Common myeloid progenitor, CD34-positive (primary cell): Measurements from ENCODE around the gene SPACA7.

ENCODE experiments used
- CTCF ChIA-PET: fragments of 350-600 bp; sonication (Branson Sonifier 250); formaldehyde crosslinking; loops from one replicate; lab custom pipeline; 2021; ENCODE audit warnings: antibody characterized with exemption; lab: Charles Lee
- POLR2A ChIA-PET: fragments of 350-600 bp; sonication (Branson Sonifier 250); formaldehyde crosslinking; loops from one replicate; lab custom pipeline; 2021; ENCODE audit warnings: antibody characterized with exemption; lab: Charles Lee
- DNase-seq, 3 donors: peaks; one replicate each; pipeline versions ENCODE4 v3.0.0 to v3.0.0-alpha.2; 2013
- H3K27ac ChIP-seq, 2 experiments: 1 replicate in 1 of 2; 2 replicates in 1 of 2; pipeline ENCODE4 v1.7.0; 2013; ENCODE audit warnings: inconsistent platforms in 2 of 2, low read length in 2 of 2, mild to moderate bottlenecking in 2 of 2, low read depth in 1 of 2, moderate library complexity in 1 of 2; ENCODE audit not compliant: severe bottlenecking in 2 of 2, insufficient read depth in 1 of 2, poor library complexity in 1 of 2
- H3K27me3 ChIP-seq, 5 experiments: replicated peaks in 2 of 5; 1 replicate in 3 of 5; 2 replicates in 2 of 5; pipeline versions ENCODE4 v1.6.1 to v1.7.0; 2013; ENCODE audit warnings: low read length in 4 of 5, mild to moderate bottlenecking in 2 of 5, moderate library complexity in 2 of 5, inconsistent platforms in 1 of 5; ENCODE audit not compliant: insufficient read depth in 5 of 5, control insufficient read depth in 4 of 5
- H3K36me3 ChIP-seq, 4 experiments: 1 replicate in 2 of 4; 2 replicates in 2 of 4; pipeline versions ENCODE4 v1.6.1 to v1.7.0; 2013; ENCODE audit warnings: low read length in 3 of 4, control low read depth in 1 of 4, mild to moderate bottlenecking in 1 of 4; ENCODE audit not compliant: control insufficient read depth in 4 of 4, insufficient read depth in 4 of 4
- H3K4me1 ChIP-seq, 4 experiments: 1 replicate in 3 of 4; 2 replicates in 1 of 4; pipeline versions ENCODE4 v1.6.1 to v1.7.1; 2013; ENCODE audit warnings: low read length in 3 of 4, mild to moderate bottlenecking in 3 of 4, control low read depth in 1 of 4, inconsistent platforms in 1 of 4, moderate library complexity in 1 of 4; ENCODE audit not compliant: control insufficient read depth in 4 of 4, insufficient read depth in 4 of 4; ENCODE audit errors: control extremely low read depth in 1 of 4
- H3K4me3 ChIP-seq, 7 experiments: 1 replicate in 4 of 7; 2 replicates in 3 of 7; pipeline versions ENCODE4 v1.5.1 to v1.7.0; 2013; ENCODE audit warnings: mild to moderate bottlenecking in 7 of 7, low read length in 6 of 7, moderate library complexity in 6 of 7, inconsistent platforms in 2 of 7, low read depth in 2 of 7, control low read depth in 1 of 7; ENCODE audit not compliant: insufficient read depth in 4 of 7, control insufficient read depth in 1 of 7; ENCODE audit errors: extremely low read depth in 1 of 7
- H3K9me3 ChIP-seq, 5 experiments: 1 replicate in 4 of 5; 2 replicates in 1 of 5; pipeline versions ENCODE4 v1.6.1 to v1.7.1; 2013; ENCODE audit warnings: low read length in 4 of 5, mild to moderate bottlenecking in 2 of 5, inconsistent platforms in 1 of 5, low read depth in 1 of 5, moderate library complexity in 1 of 5; ENCODE audit not compliant: control insufficient read depth in 4 of 5, insufficient read depth in 2 of 5; ENCODE audit errors: control extremely low read depth in 1 of 5
- WGBS: methylation state at CpG from one replicate; pipeline ENCODE4 v1.1.5; 2013; ENCODE audit not compliant: insufficient coverage; 5-methylcytosine and 5-hydroxymethylcytosine counted together

Gene SPACA7

GRCh38 chr13:112331675-112332074 lies 44.5 kb upstream of the SPACA7 start:
- peaks cover 0 to 88% (median 23%) of the 10 kb centered on the region in 5 experiments for H3K27me3 ChIP-seq
- CTCF ChIA-PET = no interaction called here
- H3K27ac ChIP-seq = no peak overlapping the region
- no peaks in the 10 kb centered on the region for H3K4me1 ChIP-seq
- no peaks in the 10 kb centered on the region for H3K36me3 ChIP-seq
- DNase-seq = no peak
- 4% methylated on average over 19 of the region's 20 CpGs for WGBS
- no peak overlapping the region for H3K4me3 ChIP-seq
- peaks cover 0 to 9% (median 3%) of the 10 kb centered on the region in 5 experiments for H3K9me3 ChIP-seq
- POLR2A ChIA-PET = no interaction called here

DNA sequence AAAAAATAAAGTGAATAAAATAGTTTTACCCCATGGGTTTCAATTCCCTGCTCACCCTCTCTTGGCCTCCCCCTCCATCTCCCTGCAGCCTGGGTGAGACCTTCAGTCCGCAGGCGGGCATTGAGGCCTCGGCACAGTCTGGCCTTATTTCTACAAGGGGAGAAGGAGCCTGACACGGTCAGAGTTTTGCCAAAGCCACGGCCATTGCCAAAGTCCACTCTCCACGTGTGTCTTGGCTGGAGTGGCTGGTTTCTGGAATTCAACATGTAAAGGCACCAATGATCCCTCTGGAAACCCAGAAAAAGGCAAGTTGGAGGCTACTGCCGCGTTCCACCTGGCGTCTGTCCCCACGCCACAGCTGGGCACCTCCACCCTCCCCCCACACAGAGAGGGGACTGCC lies 43.4 kb upstream of the SPACA7 start:
- CTCF ChIA-PET = no interaction called here
- Histone ChIP-seq H3K27me3 (peaks cover 0 to 79% (median 22%) of the 10 kb centered on the region in 5 experiments), H3K36me3 (no peaks in the 10 kb centered on the region), H3K27ac (no peak overlapping the region), H3K9me3 (peaks cover 0 to 15% (median 7%) of the 10 kb centered on the region in 5 experiments), H3K4me3 (no peak overlapping the region), H3K4me1 (no peaks in the 10 kb centered on the region)
- 60% methylated on average over 7 of the region's 10 CpGs for WGBS
- DNase-seq = no peak
- POLR2A ChIA-PET = no interaction called here

GRCh38 chr13:112333756-112334543 lies 42.2 kb upstream of the SPACA7 start:
- H3K27ac ChIP-seq = no peak overlapping the region
- CTCF ChIA-PET = no interaction called here
- DNase-seq = no peak

GRCh38 chr13:112335135-112335534 lies 41.0 kb upstream of the SPACA7 start:
- H3K27ac ChIP-seq = no peak overlapping the region
- no peaks in the 10 kb centered on the region for H3K4me1 ChIP-seq
- POLR2A ChIA-PET = no interaction called here
- CTCF ChIA-PET = no interaction called here
- H3K27me3 ChIP-seq = peaks cover 0 to 55% (median 18%) of the 10 kb centered on the region in 5 experiments
- H3K36me3 ChIP-seq = no peaks in the 10 kb centered on the region
- WGBS = 83% methylated on average over 4 of the region's 9 CpGs
- no peak for DNase-seq
- H3K4me3 ChIP-seq = no peak overlapping the region
- H3K9me3 ChIP-seq = peaks cover 0 to 19% (median 7%) of the 10 kb centered on the region in 5 experiments

More at GRCh38 chr13:112333756-112334543, 42.2 kb upstream of the SPACA7 start:
- H3K9me3 ChIP-seq = peaks cover 0 to 19% (median 7%) of the 10 kb centered on the region in 5 experiments
- H3K27me3 ChIP-seq = peaks cover 0 to 67% (median 21%) of the 10 kb centered on the region in 5 experiments
- 89% methylated on average over 11 of the region's 16 CpGs for WGBS
- no peak overlapping the region for H3K4me3 ChIP-seq
- POLR2A ChIA-PET = no interaction called here
- no peaks in the 10 kb centered on the region for H3K4me1 ChIP-seq
- H3K36me3 ChIP-seq = no peaks in the 10 kb centered on the region

GRCh38 chr13:112341446-112341845 lies 34.7 kb upstream of the SPACA7 start:
- H3K27me3 ChIP-seq = peaks cover 6 to 48% (median 11%) of the 10 kb centered on the region in 5 experiments
- no peaks in the 10 kb centered on the region for H3K36me3 ChIP-seq
- 74% methylated on average over 2 of the region's 3 CpGs for WGBS
- no peaks in the 10 kb centered on the region for H3K4me1 ChIP-seq
- H3K27ac ChIP-seq = no peak overlapping the region
- peaks cover 0 to 15% (median 3%) of the 10 kb centered on the region in 5 experiments for H3K9me3 ChIP-seq
- H3K4me3 ChIP-seq = no peak overlapping the region
- CTCF ChIA-PET = no interaction called here
- no peak for DNase-seq
- POLR2A ChIA-PET = no interaction called here

GRCh38 chr13:112341976-112342735 lies 34.0 kb upstream of the SPACA7 start:
- Histone ChIP-seq H3K36me3 (no peaks in the 10 kb centered on the region), H3K4me3 (no peak overlapping the region)

More at GRCh38 chr13:112341976-112342735, 34.0 kb upstream of the SPACA7 start:
- ChIA-PET POLR2A (no interaction called here), CTCF (no interaction called here)
- Histone ChIP-seq H3K9me3 (peaks cover 0 to 9% (median 3%) of the 10 kb centered on the region in 5 experiments), H3K27me3 (peaks cover 11 to 55% (median 19%) of the 10 kb centered on the region in 5 experiments), H3K4me1 (no peaks in the 10 kb centered on the region), H3K27ac (no peak overlapping the region)
- WGBS = 76% methylated on average over 27 of the region's 29 CpGs
- no peak for DNase-seq
